Prostate gland (tissue), 2 donors: ENCODE results near the gene BRD7.

ENCODE experiments used
- CTCF ChIP-seq, 4 experiments: fragments of 200-600 bp in 2 of 4; fragments of 450-650 bp in 2 of 4; sonication (generic) in 2 of 4; IDR thresholded peaks; 1 replicate in 3 of 4; 2 replicates in 1 of 4; pipeline ENCODE4 v1.5.1; 2016 to 2019; ENCODE audit warnings: antibody characterized with exemption in 4 of 4, mild to moderate bottlenecking in 2 of 4, moderate library complexity in 2 of 4
- POLR2A ChIP-seq: fragments of 450-650 bp; IDR thresholded peaks from one replicate; pipeline ENCODE4 v1.6.1; 2016; ENCODE audit warnings: antibody characterized with exemption, mild to moderate bottlenecking
- POLR2AphosphoS5 ChIP-seq: sonication (generic); formaldehyde crosslinking; IDR thresholded peaks from one replicate; pipeline ENCODE4 v1.6.1; 2017; ENCODE audit warnings: antibody characterized with exemption

- TF ChIP-seq CTCF (IDR thresholded peaks at IDR 0.05) = no peak
- no peak for TF ChIP-seq POLR2AphosphoS5
- TF ChIP-seq POLR2A = no peak
These were observed 27.2 kb upstream of the BRD7 start for GRCh38 chr16:50395763-50396710.
